NK-92 (cell line): Measurements from ENCODE around the gene ZFAND5.

Experiments used
- DNase-seq: peaks from one replicate; lab custom pipeline; 2025; ENCODE audit not compliant: unreplicated experiment; lab: John Stamatoyannopoulos, UW

The ZFAND5 gene, protein sequence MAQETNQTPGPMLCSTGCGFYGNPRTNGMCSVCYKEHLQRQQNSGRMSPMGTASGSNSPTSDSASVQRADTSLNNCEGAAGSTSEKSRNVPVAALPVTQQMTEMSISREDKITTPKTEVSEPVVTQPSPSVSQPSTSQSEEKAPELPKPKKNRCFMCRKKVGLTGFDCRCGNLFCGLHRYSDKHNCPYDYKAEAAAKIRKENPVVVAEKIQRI

DNA sequence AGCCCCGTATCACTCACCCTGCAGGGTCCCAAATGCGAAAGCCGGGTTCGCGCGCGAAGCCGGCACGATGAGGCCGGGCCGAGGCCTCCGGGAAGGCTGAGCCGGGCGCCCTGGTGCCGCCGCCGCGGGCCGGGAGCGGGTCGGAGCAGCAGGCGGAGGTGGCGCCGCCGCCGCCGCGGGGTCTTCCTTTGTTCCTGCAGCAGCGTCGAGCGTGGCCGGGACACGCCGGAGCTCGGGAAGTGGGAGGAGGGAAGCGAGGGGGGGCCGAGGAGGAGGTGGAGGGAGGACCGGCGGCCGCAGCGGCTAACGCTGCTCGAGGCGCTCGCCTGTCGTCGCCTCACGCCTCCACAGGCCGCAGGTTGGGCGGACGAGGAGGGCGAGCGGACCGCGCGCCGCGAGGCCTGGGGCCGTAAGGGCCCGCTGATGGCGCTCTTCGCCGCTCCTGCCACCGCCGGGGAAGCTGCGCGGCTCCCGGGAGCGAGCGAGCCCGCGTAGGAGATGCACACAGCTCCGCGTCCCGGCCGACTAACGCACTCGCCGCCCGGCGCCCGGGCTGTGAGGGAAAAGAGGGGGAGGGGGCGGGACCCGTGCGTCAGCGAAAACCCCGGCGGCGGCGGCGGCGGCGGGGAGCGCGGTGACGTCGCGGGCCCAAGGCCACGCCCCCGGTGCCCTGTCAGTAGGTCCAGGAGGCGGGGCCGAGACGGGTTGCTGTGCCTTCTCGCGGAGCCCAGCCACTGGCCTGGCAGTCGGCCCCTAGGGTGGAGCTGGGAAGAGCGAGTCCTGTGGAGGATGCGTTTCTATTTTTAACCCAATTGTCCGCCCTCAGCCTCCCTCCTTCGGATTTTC lies at the start of gene ZFAND5:
ZFAND5 (minus strand) TSS at position 530 of the 846 bp plus-strand sequence. CDS start 4,430 bp downstream, outside the sequence.
- DNase-seq: peak; percentile 68

- DNase-seq: no peak
These were observed 47.6 kb upstream of the ZFAND5 start for GRCh38 chr9:72412483-72413040.

DNA sequence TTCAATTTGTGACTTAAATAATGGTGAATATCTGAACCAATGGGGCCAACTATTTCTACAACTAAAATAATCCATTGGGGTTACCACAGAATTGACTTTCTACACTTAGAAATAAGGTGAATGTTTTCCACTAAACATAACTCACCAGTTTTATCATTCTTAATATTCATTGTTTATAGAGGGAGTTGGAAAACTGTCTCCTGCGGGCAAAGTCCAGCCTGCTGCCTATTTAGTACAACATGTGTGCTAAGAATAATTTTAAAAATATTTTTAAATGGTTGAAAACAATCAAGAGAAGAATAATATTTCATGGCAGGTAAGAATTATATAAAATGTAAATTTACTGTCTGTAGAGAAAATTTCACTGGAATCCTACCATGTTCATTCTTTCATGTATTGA lies 45.2 kb upstream of the ZFAND5 start:
- no peak for DNase-seq

GRCh38 chr9:72407114-72407513 lies 42.1 kb upstream of the ZFAND5 start:
- DNase-seq: no peak

DNA sequence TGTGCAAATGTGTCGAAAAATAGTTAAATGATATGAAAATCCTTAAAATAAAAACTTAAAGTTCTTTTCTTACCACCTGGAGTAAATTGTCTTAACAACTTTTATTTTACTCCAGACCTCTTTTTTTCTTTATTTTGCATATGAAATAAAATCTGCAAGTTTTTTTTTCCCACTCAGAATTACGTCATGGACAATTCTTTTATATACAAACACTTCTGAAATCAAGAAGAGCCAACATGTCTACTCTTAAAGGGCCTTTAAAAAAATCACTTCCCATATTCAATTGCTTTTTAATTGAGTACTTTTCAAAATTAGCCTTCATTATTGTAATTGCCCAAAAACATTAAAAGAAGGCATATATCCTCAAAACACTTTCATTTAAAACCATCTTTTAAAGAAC lies 37.7 kb upstream of the ZFAND5 start:
- no peak for DNase-seq

GRCh38 chr9:72401396-72401795 lies 36.4 kb upstream of the ZFAND5 start:
- no peak for DNase-seq

- DNase-seq: no peak
These were observed 35.9 kb upstream of the ZFAND5 start for GRCh38 chr9:72400866-72401265.

DNA sequence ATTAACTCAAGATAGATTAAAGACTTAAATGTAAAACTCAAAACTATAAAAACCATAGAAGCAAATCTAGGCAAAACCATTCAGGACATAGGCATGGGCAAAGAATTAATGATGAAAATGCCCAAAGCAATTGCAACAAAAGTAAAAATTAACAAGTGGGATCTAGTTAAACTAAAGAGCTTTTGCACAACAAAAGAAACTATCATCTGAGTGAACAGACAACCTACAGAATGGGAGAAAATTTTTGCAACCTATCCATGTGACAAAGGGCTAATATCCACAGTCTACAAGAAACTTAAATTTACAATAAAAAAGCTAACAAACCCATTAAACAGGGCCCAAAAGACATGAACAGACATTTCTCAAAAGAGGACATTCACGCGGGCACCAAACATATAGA lies 34.4 kb upstream of the ZFAND5 start:
- no peak for DNase-seq

DNA sequence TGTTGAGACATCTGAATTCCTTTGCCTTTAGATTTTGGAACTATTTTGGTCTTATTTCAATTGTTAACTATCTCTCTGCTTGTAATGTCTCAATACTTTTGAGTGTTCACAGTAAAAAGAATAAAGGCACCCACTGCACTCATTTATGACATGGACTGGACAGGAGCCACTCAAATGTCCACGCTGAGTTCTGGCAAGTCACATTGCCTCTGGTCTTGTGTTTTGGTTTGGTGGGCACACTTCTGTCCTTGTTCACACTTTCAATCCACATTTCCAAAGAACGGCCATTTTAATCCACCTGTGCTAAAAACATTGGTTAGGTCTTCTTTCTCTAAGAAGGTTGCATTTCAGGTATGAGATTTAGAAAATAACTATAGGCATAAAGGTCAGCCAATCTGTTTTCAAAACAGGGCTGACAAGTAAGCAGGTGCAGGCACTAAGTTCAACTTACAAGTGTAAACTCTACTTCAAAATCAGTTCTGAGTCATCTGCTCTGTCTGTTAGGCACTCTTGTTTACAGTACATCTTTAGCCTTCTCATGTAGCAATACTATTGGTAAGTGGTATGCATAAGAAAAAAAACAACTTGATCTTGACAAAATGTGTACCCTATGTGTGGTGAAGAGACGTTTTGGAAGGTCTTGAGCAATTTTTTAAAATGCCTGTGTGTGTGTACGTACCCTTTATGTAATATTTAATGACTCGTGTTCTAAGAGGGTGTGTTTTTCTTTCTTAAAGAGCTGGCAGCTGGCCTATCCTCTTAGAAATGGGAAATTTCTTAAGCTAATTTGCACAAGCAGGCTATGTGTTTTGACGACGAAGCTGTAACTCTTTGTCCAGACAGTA lies 31.5 kb upstream of the ZFAND5 start:
- DNase-seq: no peak

DNA sequence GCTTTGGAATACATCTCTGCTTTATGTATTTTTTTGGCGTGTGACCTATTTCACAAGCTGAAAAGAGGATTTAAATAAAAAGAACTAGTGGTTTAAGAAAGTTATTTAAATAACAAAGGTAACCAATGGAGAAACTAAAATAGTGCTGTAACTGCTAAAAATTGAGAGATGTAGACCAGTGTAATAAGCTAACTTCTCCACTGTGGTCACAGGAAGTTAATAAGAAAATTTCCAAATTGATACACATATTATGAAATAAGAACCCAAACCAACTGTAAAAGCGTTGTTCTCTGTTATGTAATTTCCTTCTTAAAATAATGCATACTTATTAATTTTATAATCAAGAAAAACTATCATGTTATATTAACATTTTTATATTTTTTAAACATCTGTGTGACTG lies 29.1 kb upstream of the ZFAND5 start:
- DNase-seq: no peak

DNA sequence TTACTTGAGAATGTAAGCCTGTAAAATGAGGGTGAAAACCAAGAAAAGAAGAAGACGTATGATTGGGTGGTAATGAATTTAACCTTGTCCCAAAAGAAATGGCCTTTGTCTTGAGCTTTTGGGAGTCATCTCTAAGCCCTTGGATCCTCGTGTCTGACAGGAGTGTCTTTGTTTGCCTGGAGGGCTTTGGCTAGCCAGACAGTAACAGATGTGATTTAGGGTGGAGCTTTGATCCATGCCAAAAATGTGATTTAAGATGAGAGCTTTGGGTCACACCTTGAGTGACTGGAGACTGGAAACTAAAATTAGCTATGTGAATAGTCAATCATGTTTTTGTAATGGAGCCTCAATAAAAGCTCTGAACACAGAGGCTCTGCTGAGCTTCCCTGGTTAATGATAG lies 25.9 kb upstream of the ZFAND5 start:
- no peak for DNase-seq

- no peak for DNase-seq
These were observed 21.2 kb upstream of the ZFAND5 start for GRCh38 chr9:72386186-72386585.

DNA sequence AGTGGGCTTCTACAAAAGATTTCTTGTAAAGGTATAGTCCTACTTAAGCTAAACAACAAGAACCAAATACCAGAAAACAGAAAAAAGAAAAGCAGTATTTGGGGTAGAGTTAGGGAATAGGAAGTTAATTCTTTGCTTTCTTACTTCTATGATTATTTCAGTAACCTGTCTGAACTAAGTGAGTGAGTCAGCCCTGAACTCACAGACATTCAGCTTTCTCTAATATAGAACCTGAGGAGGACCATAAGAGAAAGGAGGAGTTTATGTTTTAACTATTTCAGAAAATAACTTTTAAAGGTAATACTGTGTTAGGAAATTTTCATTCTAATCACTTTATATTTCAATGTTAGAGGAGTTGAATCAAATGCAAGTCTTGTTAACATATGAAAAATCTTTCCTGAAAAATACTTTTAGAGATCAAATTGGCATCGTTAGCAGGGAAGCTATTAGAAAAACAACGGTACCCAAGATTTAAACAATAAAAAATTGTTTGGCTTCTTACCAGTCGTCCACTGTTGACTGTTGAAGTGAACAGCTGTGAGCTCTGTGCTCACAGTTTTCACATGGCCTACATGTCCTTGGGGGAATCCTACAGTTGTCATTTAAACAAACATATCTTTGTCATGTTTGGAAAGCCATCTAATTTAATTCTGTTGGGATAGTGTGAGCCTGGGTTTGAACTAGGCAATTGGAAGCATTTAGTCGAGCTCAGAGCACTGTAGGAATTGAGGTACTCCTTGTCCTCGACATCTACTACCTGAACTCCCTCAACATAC lies 19.9 kb upstream of the ZFAND5 start:
- no peak for DNase-seq

GRCh38 chr9:72383978-72384709 lies 19.1 kb upstream of the ZFAND5 start:
- no peak for DNase-seq

- DNase-seq: no peak
These were observed 17.4 kb upstream of the ZFAND5 start for GRCh38 chr9:72382405-72382804.

DNA sequence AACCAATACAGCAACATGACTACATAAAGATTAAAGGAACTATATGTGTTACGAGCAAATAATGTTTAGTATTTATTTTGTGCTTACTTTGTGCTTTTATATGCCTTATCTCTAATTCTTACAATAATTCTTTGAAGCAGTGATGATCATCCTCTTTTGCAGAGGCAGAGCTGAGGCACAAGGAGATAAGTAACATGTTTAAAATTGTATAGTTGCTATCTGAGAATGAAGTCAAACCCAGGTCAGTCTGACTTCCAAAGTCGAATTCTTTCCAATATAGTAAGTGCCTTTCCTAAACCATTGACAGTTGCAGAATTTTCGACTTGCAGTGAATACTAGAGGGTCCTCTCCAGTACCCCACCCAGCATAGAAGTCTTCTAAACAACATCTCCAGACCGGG lies 12.0 kb upstream of the ZFAND5 start:
- no peak for DNase-seq

DNA sequence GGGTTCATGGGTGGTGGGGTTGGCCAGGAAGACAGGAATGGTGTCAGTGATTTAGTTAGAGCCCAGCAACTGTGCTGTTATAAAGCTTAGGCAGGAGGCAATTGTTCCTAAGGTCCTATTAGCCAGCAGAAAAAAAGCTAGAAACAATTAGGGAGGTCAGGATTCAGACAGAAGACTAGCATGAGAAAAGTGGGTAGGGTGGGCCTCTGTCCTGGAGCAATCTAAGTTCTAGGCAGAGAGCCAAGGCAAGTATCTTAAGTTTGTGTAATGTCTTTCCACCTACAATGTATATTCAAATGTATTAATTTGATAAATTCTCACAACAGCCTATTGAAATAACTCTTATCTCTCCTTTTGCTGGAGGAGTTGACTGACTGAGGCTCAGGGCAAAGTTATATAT lies 6.1 kb upstream of the ZFAND5 start:
- no peak for DNase-seq

DNA sequence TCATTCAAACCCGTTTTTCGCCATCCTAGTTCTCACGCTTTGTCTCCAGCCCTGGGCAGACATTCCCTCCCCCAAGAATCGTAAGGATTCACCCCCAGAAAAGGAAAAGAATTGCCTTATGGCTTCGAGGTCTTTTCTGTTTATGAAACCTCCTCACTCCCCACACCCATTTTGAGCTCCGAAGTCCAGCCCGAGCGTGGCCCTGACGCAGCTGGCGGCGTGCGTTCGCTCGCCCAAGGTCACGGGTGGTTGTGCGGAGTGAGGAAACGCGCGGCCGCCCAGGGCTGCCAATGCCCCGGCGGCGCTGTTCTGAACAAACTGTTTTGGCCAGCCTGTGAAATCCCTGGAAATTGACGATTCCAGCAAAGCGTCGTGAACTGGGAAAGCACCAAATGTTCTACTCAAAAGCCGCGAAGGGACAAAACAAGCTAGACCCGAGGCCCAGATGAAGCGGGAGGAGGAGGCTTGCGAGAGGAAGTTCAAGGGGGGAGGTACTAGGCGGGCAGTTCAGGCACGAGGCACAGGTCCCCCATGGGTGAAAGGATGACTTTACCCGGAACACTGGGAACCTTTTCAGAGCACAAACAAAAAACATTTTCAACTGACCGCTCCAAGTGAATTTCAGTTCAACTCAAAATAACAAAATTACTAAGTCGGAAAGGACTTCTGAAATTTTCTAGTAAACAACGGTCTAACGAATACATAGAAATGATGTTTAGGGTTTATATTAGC lies 683 bp upstream of the ZFAND5 start:
- DNase-seq: no peak
